ENCODE results near the gene STOX2.

Gene STOX2

GRCh38 chr4:183888564-183888963, 16.5 kb upstream of the STOX2 start:
- DNase-seq (ENCODE audit: low spot score): no peak

GRCh38 chr4:183889190-183889589, 15.9 kb upstream of the STOX2 start:
- DNase-seq (ENCODE audit: low spot score): no peak

GRCh38 chr4:183897193-183897592, 7.9 kb upstream of the STOX2 start:
- no peak for DNase-seq (ENCODE audit: low spot score)

- DNase-seq (ENCODE audit: low spot score): no peak
These were observed 6.7 kb upstream of the STOX2 start for GRCh38 chr4:183898456-183898855.

- peak; percentile 73 for DNase-seq (ENCODE audit: low spot score)
These were observed 1.9 kb upstream of the STOX2 start for GRCh38 chr4:183903021-183903760.

GRCh38 chr4:183905593-183906488, 734 bp downstream of the STOX2 start:
- peak; percentile 87 for DNase-seq (ENCODE audit: low spot score)

- no peak for DNase-seq (ENCODE audit: low spot score)
These were observed 1.3 kb downstream of the STOX2 start for GRCh38 chr4:183906489-183906738.

- DNase-seq (ENCODE audit: low spot score): peak; percentile 59
These were observed 1.9 kb downstream of the STOX2 start for GRCh38 chr4:183906739-183907651.

- DNase-seq (ENCODE audit: low spot score): no peak
These were observed 3.0 kb downstream of the STOX2 start for GRCh38 chr4:183907871-183908683.

GRCh38 chr4:183909187-183909586, 4.1 kb downstream of the STOX2 start:
- DNase-seq (ENCODE audit: low spot score): no peak

- no peak for DNase-seq (ENCODE audit: low spot score)
These were observed 4.7 kb downstream of the STOX2 start for GRCh38 chr4:183909801-183910200.

GRCh38 chr4:183912585-183912984, 7.5 kb downstream of the STOX2 start:
- no peak for DNase-seq (ENCODE audit: low spot score)

- DNase-seq (ENCODE audit: low spot score): no peak
These were observed 10.9 kb downstream of the STOX2 start for GRCh38 chr4:183915976-183916375.

- no peak for DNase-seq (ENCODE audit: low spot score)
These were observed 13.6 kb downstream of the STOX2 start for GRCh38 chr4:183918696-183919095.

- no peak for DNase-seq (ENCODE audit: low spot score)
These were observed 14.0 kb downstream of the STOX2 start for GRCh38 chr4:183919141-183919540.

- no peak for DNase-seq (ENCODE audit: low spot score)
These were observed 15.4 kb downstream of the STOX2 start for GRCh38 chr4:183920512-183920911.

- DNase-seq (ENCODE audit: low spot score): no peak
These were observed 16.2 kb downstream of the STOX2 start for GRCh38 chr4:183921335-183921734.

GRCh38 chr4:183924362-183925044, 19.4 kb downstream of the STOX2 start:
- DNase-seq (ENCODE audit: low spot score): no peak

- DNase-seq (ENCODE audit: low spot score): no peak
These were observed 21.8 kb downstream of the STOX2 start for GRCh38 chr4:183926950-183927349.

GRCh38 chr4:183932576-183932975, 27.5 kb downstream of the STOX2 start:
- no peak for DNase-seq (ENCODE audit: low spot score)

GRCh38 chr4:183934761-183935160, 29.7 kb downstream of the STOX2 start:
- no peak for DNase-seq (ENCODE audit: low spot score)

All from Ammon's horn (tissue), 1 donor.